Inferior parietal cortex (tissue), 1 donor: ENCODE data around the gene CASZ1.

Experiments used
- DNase-seq: peaks from one replicate; pipeline ENCODE4 v3.0.0-alpha.2; 2016; ENCODE audit errors: extremely low spot score

CASZ1 gene

GRCh38 chr1:10821388-10821787, 24.9 kb upstream of the CASZ1 start:
- DNase-seq = no peak

- DNase-seq = no peak
Measured at GRCh38 chr1:10820422-10820821, 24.0 kb upstream of the CASZ1 start.

GRCh38 chr1:10819198-10819901, 22.9 kb upstream of the CASZ1 start:
- DNase-seq = no peak

- no peak for DNase-seq
Measured at GRCh38 chr1:10818262-10819197, 22.1 kb upstream of the CASZ1 start.

GRCh38 chr1:10816743-10817369, 20.4 kb upstream of the CASZ1 start:
- DNase-seq = no peak

GRCh38 chr1:10816233-10816632, 19.8 kb upstream of the CASZ1 start:
- DNase-seq = no peak

- no peak for DNase-seq
Measured at GRCh38 chr1:10815858-10816195, 19.4 kb upstream of the CASZ1 start.

GRCh38 chr1:10814976-10815857, 18.8 kb upstream of the CASZ1 start:
- no peak for DNase-seq

- DNase-seq = no peak
Measured at GRCh38 chr1:10814312-10814711, 17.9 kb upstream of the CASZ1 start.

GRCh38 chr1:10813799-10814198, 17.4 kb upstream of the CASZ1 start:
- no peak for DNase-seq

GRCh38 chr1:10812387-10812915, 16.0 kb upstream of the CASZ1 start:
- no peak for DNase-seq

- DNase-seq = no peak
Measured at GRCh38 chr1:10808441-10808840, 12.0 kb upstream of the CASZ1 start.

GRCh38 chr1:10806966-10807365, 10.5 kb upstream of the CASZ1 start:
- no peak for DNase-seq

GRCh38 chr1:10803971-10804820, 7.8 kb upstream of the CASZ1 start:
- DNase-seq = no peak

- DNase-seq = no peak
Measured at GRCh38 chr1:10802944-10803715, 6.7 kb upstream of the CASZ1 start.

- no peak for DNase-seq
Measured at GRCh38 chr1:10800778-10801177, 4.3 kb upstream of the CASZ1 start.

- DNase-seq = no peak
Measured at GRCh38 chr1:10799726-10800125, 3.3 kb upstream of the CASZ1 start.

GRCh38 chr1:10795276-10796021, 997 bp downstream of the CASZ1 start:
- no peak for DNase-seq

GRCh38 chr1:10794724-10795275, 1.6 kb downstream of the CASZ1 start:
- DNase-seq = no peak
